GM23338 (cell line): ENCODE measurements around the gene APH1B. TPM values are rescaled to one million over a fixed set of nuclear protein-coding genes. Genes with fewer than 3 reads are reported as not detected.

Experiments used
- ATAC-seq: fragments of 200-7000 bp; cut with Tn5 transposase; 3 replicates; pipeline ENCODE4 v1.9.1; 2020
- DNase-seq: peaks from one replicate; pipeline ENCODE4 v3.0.0-alpha.2; 2015; ENCODE audit warnings: low spot score
- H2AFZ ChIP-seq: fragments of 200-600 bp; sonication (generic); 2 replicates; pipeline ENCODE4 v1.8.0; 2016; ENCODE audit warnings: antibody characterized with exemption, mild to moderate bottlenecking, moderate library complexity
- H3F3A ChIP-seq: fragments of 200-600 bp; sonication (generic); replicated peaks from 2 replicates; pipeline ENCODE4 v1.8.0; 2017; ENCODE audit warnings: antibody characterized with exemption, mixed run types, low read depth
- H3K27ac ChIP-seq: fragments of 200-600 bp; sonication (generic); 2 replicates; pipeline ENCODE4 v1.6.1; 2016; ENCODE audit warnings: low read depth
- H3K27me3 ChIP-seq: fragments of 200-600 bp; sonication (generic); 2 replicates; pipeline ENCODE4 v1.8.0; 2016; ENCODE audit warnings: mild to moderate bottlenecking, mixed run types, moderate library complexity; ENCODE audit not compliant: insufficient read depth
- H3K36me3 ChIP-seq: fragments of 200-600 bp; sonication (generic); 2 replicates; pipeline ENCODE4 v1.8.0; 2016; ENCODE audit warnings: mild to moderate bottlenecking; ENCODE audit not compliant: insufficient read depth
- H3K4me1 ChIP-seq: fragments of 200-600 bp; sonication (generic); 2 replicates; pipeline ENCODE4 v1.8.0; 2016; ENCODE audit warnings: mild to moderate bottlenecking, moderate library complexity; ENCODE audit not compliant: insufficient read depth
- H3K4me2 ChIP-seq: fragments of 200-600 bp; sonication (generic); 2 replicates; pipeline ENCODE4 v1.7.1; 2017; ENCODE audit warnings: mixed run types
- H3K4me3 ChIP-seq: fragments of 200-600 bp; sonication (generic); 2 replicates; pipeline ENCODE4 v1.6.1; 2016; ENCODE audit warnings: mixed run types
- H3K79me2 ChIP-seq: fragments of 200-600 bp; sonication (generic); replicated peaks from 2 replicates; pipeline ENCODE4 v1.8.0; 2017; ENCODE audit warnings: mild to moderate bottlenecking; ENCODE audit not compliant: insufficient read depth
- H3K9me2 ChIP-seq: fragments of 200-600 bp; sonication (generic); 2 replicates; pipeline ENCODE4 v1.8.0; 2017; ENCODE audit not compliant: insufficient read depth
- H4K20me1 ChIP-seq: fragments of 200-600 bp; sonication (generic); replicated peaks from 2 replicates; pipeline ENCODE4 v1.8.0; 2017; ENCODE audit warnings: mild to moderate bottlenecking; ENCODE audit not compliant: insufficient read depth
- H3K27ac Mint-ChIP-seq: 2 replicates; pipeline ENCODE4 v1.8.0; 2020; ENCODE audit warnings: inconsistent platforms, mild to moderate bottlenecking, moderate library complexity, mixed read lengths
- H3K27me3 Mint-ChIP-seq: 3 replicates; pipeline ENCODE4 v1.8.0; 2022; ENCODE audit warnings: low read depth, mild to moderate bottlenecking, moderate library complexity, mixed read lengths, inconsistent platforms; ENCODE audit not compliant: insufficient read depth, poor library complexity
- H3K36me3 Mint-ChIP-seq: 3 replicates; pipeline ENCODE4 v1.8.0; 2021; ENCODE audit warnings: low read depth, mild to moderate bottlenecking, inconsistent platforms, moderate library complexity, mixed read lengths
- H3K4me1 Mint-ChIP-seq: 3 replicates; pipeline ENCODE4 v1.8.0; 2020; ENCODE audit warnings: mild to moderate bottlenecking, inconsistent platforms, mixed read lengths
- H3K4me3 Mint-ChIP-seq: 3 replicates; pipeline ENCODE4 v1.8.0; 2021; ENCODE audit warnings: moderate library complexity, mild to moderate bottlenecking, inconsistent platforms, mixed read lengths
- H3K9me3 Mint-ChIP-seq: 3 replicates; pipeline ENCODE4 v1.8.0; 2020; ENCODE audit warnings: moderate library complexity, mild to moderate bottlenecking, inconsistent platforms, mixed read lengths
- CREB1 ChIP-seq: fragments of 250-450 bp; sonication (Bioruptor Pico); IDR thresholded peaks from 2 replicates; pipeline ENCODE4 v1.5.0; 2020; ENCODE audit warnings: low read depth, mild to moderate bottlenecking, moderate library complexity
- CTCF ChIP-seq, 2 experiments: fragments of 200-600 bp in 1 of 2; sonication (generic) in 1 of 2; conservative IDR thresholded peaks; 2 replicates each; pipeline versions ENCODE4 v1.5.1 to v1.6.1; 2016 to 2017; ENCODE audit warnings: antibody characterized with exemption in 2 of 2, low read depth in 2 of 2, mild to moderate bottlenecking in 2 of 2, moderate library complexity in 1 of 2
- EZH2 ChIP-seq: fragments of 200-600 bp; sonication (generic); IDR thresholded peaks from one replicate; pipeline ENCODE4 v1.8.0; 2017; ENCODE audit warnings: antibody characterized with exemption, mild to moderate bottlenecking, low read depth; ENCODE audit not compliant: unreplicated experiment
- EZH2phosphoT487 ChIP-seq: fragments of 200-600 bp; sonication (generic); IDR thresholded peaks from one replicate; pipeline ENCODE4 v1.8.1; 2018; ENCODE audit warnings: antibody characterized with exemption; ENCODE audit not compliant: unreplicated experiment
- JUNB ChIP-seq: IDR thresholded peaks from one replicate; pipeline ENCODE4 v1.6.1; 2016; ENCODE audit warnings: antibody characterized with exemption; ENCODE audit not compliant: unreplicated experiment
- NANOG ChIP-seq: IDR thresholded peaks from 2 replicates; pipeline ENCODE4 v1.6.1; 2016; ENCODE audit warnings: antibody characterized with exemption, borderline replicate concordance
- POLR2AphosphoS5 ChIP-seq: IDR thresholded peaks from 2 replicates; pipeline ENCODE4 v1.6.1; 2016; ENCODE audit warnings: antibody characterized with exemption, low read depth
- REST ChIP-seq: IDR thresholded peaks from one replicate; pipeline ENCODE4 v1.6.1; 2018; ENCODE audit warnings: antibody characterized with exemption; ENCODE audit not compliant: unreplicated experiment
- STAT1 ChIP-seq: IDR thresholded peaks from one replicate; pipeline ENCODE4 v1.6.1; 2016; ENCODE audit warnings: antibody characterized with exemption; ENCODE audit not compliant: unreplicated experiment
- ZNF114 ChIP-seq: fragments of 250-450 bp; sonication (Bioruptor Pico); IDR thresholded peaks from 2 replicates; pipeline ENCODE4 v1.5.0; 2020; ENCODE audit warnings: mild to moderate bottlenecking, moderate library complexity
- ZNF331 ChIP-seq: fragments of 250-450 bp; sonication (Bioruptor Pico); IDR thresholded peaks from 2 replicates; pipeline ENCODE4 v1.5.0; 2020; ENCODE audit warnings: low read depth, mild to moderate bottlenecking, moderate library complexity
- polyA plus RNA-seq: library from polyadenylated mRNA; unstranded; fragments of >200 nt; fragmentation: Nextera tagmentation; extraction: Ambion mirVana; gene quantifications from 2 replicates; pipeline ENCODE4 v1.2.1, GENCODE V29; 2016
- total RNA-seq: library from RNA; depleted of rRNA; stranded (reverse); fragments of >200 nt; shearing (Covaris generic); gene quantifications from 2 replicates; pipeline ENCODE4 v1.2.3, GENCODE V29; 2014
- TF ChIP-seq, protein P1 (sequence below): IDR thresholded peaks from 2 replicates; pipeline ENCODE4 v1.6.1; 2016; ENCODE audit warnings: antibody characterized with exemption
- TF ChIP-seq, protein P2 (sequence below): fragments of 250-450 bp; sonication (Bioruptor Pico); IDR thresholded peaks from 2 replicates; pipeline ENCODE4 v1.5.0; 2020; ENCODE audit warnings: mild to moderate bottlenecking, moderate library complexity

The APH1B gene
- total and polyA plus RNA-seq, 2 experiments from 2014 or later: 14.3 to 24.4 TPM

- H3K27ac Mint-ChIP-seq: no peak overlapping the region
- H3K79me2 ChIP-seq: no peaks in the 10 kb centered on the region
- H3K9me2 ChIP-seq: no peaks in the 10 kb centered on the region
- ATAC-seq (no peak), DNase-seq (no peak)
- H3K4me3 Mint-ChIP-seq: no peak overlapping the region
- no peak overlapping the region for H2AFZ ChIP-seq
- no peaks in the 10 kb centered on the region for H3K9me3 Mint-ChIP-seq
- no peaks in the 10 kb centered on the region for H3F3A ChIP-seq
- H3K4me2 ChIP-seq: no peak overlapping the region
- no peaks in the 10 kb centered on the region for H3K36me3 Mint-ChIP-seq
- H3K27ac ChIP-seq: no peak overlapping the region
- no peaks in the 10 kb centered on the region for H3K4me1 ChIP-seq
- no peaks in the 10 kb centered on the region for H3K27me3 Mint-ChIP-seq
- H3K4me1 Mint-ChIP-seq: peaks cover 14% of the 10 kb centered on the region
- H3K36me3 ChIP-seq: no peaks in the 10 kb centered on the region
- no peak overlapping the region for H3K4me3 ChIP-seq
- TF ChIP-seq ZNF331 (CRISPR knock-in tag) (no peak), NANOG (no peak), POLR2AphosphoS5 (no peak), CTCF (conservative IDR thresholded peaks at IDR 0.05; ENCODE audit: low read depth in 2 of 2) (no peak), EZH2phosphoT487 (no peak), EZH2 (no peak), ZNF114 (CRISPR knock-in tag) (no peak), JUNB (no peak), CREB1 (CRISPR knock-in tag) (no peak), STAT1 (no peak), REST (no peak)
- TF ChIP-seq, protein P1, sequence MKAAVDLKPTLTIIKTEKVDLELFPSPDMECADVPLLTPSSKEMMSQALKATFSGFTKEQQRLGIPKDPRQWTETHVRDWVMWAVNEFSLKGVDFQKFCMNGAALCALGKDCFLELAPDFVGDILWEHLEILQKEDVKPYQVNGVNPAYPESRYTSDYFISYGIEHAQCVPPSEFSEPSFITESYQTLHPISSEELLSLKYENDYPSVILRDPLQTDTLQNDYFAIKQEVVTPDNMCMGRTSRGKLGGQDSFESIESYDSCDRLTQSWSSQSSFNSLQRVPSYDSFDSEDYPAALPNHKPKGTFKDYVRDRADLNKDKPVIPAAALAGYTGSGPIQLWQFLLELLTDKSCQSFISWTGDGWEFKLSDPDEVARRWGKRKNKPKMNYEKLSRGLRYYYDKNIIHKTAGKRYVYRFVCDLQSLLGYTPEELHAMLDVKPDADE: no peak
- TF ChIP-seq, protein P2, sequence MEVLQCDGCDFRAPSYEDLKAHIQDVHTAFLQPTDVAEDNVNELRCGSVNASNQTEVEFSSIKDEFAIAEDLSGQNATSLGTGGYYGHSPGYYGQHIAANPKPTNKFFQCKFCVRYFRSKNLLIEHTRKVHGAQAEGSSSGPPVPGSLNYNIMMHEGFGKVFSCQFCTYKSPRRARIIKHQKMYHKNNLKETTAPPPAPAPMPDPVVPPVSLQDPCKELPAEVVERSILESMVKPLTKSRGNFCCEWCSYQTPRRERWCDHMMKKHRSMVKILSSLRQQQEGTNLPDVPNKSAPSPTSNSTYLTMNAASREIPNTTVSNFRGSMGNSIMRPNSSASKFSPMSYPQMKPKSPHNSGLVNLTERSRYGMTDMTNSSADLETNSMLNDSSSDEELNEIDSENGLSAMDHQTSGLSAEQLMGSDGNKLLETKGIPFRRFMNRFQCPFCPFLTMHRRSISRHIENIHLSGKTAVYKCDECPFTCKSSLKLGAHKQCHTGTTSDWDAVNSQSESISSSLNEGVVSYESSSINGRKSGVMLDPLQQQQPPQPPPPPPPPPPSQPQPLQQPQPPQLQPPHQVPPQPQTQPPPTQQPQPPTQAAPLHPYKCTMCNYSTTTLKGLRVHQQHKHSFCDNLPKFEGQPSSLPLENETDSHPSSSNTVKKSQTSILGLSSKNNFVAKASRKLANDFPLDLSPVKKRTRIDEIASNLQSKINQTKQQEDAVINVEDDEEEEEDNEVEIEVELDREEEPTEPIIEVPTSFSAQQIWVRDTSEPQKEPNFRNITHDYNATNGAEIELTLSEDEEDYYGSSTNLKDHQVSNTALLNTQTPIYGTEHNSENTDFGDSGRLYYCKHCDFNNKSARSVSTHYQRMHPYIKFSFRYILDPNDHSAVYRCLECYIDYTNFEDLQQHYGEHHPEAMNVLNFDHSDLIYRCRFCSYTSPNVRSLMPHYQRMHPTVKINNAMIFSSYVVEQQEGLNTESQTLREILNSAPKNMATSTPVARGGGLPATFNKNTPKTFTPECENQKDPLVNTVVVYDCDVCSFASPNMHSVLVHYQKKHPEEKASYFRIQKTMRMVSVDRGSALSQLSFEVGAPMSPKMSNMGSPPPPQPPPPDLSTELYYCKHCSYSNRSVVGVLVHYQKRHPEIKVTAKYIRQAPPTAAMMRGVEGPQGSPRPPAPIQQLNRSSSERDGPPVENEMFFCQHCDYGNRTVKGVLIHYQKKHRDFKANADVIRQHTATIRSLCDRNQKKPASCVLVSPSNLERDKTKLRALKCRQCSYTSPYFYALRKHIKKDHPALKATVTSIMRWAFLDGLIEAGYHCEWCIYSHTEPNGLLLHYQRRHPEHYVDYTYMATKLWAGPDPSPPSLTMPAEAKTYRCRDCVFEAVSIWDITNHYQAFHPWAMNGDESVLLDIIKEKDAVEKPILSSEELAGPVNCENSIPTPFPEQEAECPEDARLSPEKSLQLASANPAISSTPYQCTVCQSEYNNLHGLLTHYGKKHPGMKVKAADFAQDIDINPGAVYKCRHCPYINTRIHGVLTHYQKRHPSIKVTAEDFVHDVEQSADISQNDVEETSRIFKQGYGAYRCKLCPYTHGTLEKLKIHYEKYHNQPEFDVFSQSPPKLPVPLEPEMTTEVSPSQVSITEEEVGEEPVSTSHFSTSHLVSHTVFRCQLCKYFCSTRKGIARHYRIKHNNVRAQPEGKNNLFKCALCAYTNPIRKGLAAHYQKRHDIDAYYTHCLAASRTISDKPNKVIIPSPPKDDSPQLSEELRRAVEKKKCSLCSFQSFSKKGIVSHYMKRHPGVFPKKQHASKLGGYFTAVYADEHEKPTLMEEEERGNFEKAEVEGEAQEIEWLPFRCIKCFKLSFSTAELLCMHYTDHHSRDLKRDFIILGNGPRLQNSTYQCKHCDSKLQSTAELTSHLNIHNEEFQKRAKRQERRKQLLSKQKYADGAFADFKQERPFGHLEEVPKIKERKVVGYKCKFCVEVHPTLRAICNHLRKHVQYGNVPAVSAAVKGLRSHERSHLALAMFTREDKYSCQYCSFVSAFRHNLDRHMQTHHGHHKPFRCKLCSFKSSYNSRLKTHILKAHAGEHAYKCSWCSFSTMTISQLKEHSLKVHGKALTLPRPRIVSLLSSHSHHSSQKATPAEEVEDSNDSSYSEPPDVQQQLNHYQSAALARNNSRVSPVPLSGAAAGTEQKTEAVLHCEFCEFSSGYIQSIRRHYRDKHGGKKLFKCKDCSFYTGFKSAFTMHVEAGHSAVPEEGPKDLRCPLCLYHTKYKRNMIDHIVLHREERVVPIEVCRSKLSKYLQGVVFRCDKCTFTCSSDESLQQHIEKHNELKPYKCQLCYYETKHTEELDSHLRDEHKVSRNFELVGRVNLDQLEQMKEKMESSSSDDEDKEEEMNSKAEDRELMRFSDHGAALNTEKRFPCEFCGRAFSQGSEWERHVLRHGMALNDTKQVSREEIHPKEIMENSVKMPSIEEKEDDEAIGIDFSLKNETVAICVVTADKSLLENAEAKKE (CRISPR knock-in tag): no peak
- no peaks in the 10 kb centered on the region for H3K27me3 ChIP-seq
- no peaks in the 10 kb centered on the region for H4K20me1 ChIP-seq
Measured at GRCh38 chr15:63348392-63348791, 71.0 kb downstream of the APH1B start.
